Measurements from ENCODE around the gene CCDC106. TPM values are rescaled to one million over a fixed set of nuclear protein-coding genes. Genes with fewer than 3 reads are reported as not detected.

The CCDC106 gene
- total RNA-seq, 1 experiment from 2014 or later, result 21.1 TPM

GRCh38 chr19:55643003-55643886 is 4.8 kb upstream of the CCDC106 start, which contains the start of gene ZNF581 (continued):
- no peak for TF ChIP-seq ZNF532 (CRISPR knock-in tag; IDR thresholded peaks at IDR 0.05; ENCODE audit: borderline replicate concordance)
- TF ChIP-seq ARID4B (CRISPR knock-in tag; IDR thresholded peaks at IDR 0.05; ENCODE audit: borderline replicate concordance), result peak; percentile 82; the same call in 1 of the 2 replicates
- TF ChIP-seq USF2 (CRISPR knock-in tag; IDR thresholded peaks at IDR 0.05), result 0 out of 2 replicates have a peak, but pooled peaks have one; percentile 5
- TF ChIP-seq MLX (CRISPR knock-in tag; IDR thresholded peaks at IDR 0.05), result no peak
- TF ChIP-seq HMGA2 (CRISPR knock-in tag; IDR thresholded peaks at IDR 0.05), result no peak
- no peak for TF ChIP-seq RORB (CRISPR knock-in tag; IDR thresholded peaks at IDR 0.05)
- no peak for TF ChIP-seq ZNF281 (CRISPR knock-in tag; IDR thresholded peaks at IDR 0.05)
- no peak for TF ChIP-seq TCF7 (CRISPR knock-in tag; IDR thresholded peaks at IDR 0.05; ENCODE audit: low read depth)
- no peak for TF ChIP-seq PRRX2 (CRISPR knock-in tag; IDR thresholded peaks at IDR 0.05)
- no peak for TF ChIP-seq ZNF317 (CRISPR knock-in tag; IDR thresholded peaks at IDR 0.05; ENCODE audit: borderline replicate concordance, low read depth)
- 0 out of 2 replicates have a peak, but pooled peaks have one; percentile 26 for TF ChIP-seq JUN (CRISPR knock-in tag; IDR thresholded peaks at IDR 0.05)
- TF ChIP-seq ZNF121 (CRISPR knock-in tag; IDR thresholded peaks at IDR 0.05), result no peak
- TF ChIP-seq NR3C1 (CRISPR knock-in tag; conservative IDR thresholded peaks at IDR 0.05; ENCODE audit: low read depth), result no peak
- TF ChIP-seq USF1 (CRISPR knock-in tag; IDR thresholded peaks at IDR 0.05), result no peak
- peak; percentile 43; the same call in 1 of the 2 replicates for TF ChIP-seq FOXK1 (CRISPR knock-in tag; IDR thresholded peaks at IDR 0.05)
- no peak for TF ChIP-seq ZNF138 (CRISPR knock-in tag; conservative IDR thresholded peaks at IDR 0.05)
- TF ChIP-seq ZNF219 (CRISPR knock-in tag; IDR thresholded peaks at IDR 0.05; ENCODE audit: borderline replicate concordance), result no peak
- no peak for TF ChIP-seq ATF2 (CRISPR knock-in tag; IDR thresholded peaks at IDR 0.05; ENCODE audit: borderline replicate concordance, low read depth)
- TF ChIP-seq ATF3 (CRISPR knock-in tag; conservative IDR thresholded peaks at IDR 0.05), result no peak

Measured in WTC11 (cell line).